WTC11 (cell line): ENCODE results near the gene PPP1R3C. TPM values are rescaled to one million over a fixed set of nuclear protein-coding genes. Genes with fewer than 3 reads are reported as not detected.

Source experiments
- AR ChIP-seq: fragments of 250-450 bp; sonication (Bioruptor Pico); IDR thresholded peaks from 2 replicates; pipeline ENCODE4 v1.9.0; 2021; ENCODE audit warnings: mild to moderate bottlenecking
- E2F1 ChIP-seq: sonication (generic); formaldehyde crosslinking; IDR thresholded peaks from 2 replicates; pipeline ENCODE4 v1.8.0; 2022; ENCODE audit warnings: mild to moderate bottlenecking, missing genetic modification reagents
- ERG ChIP-seq: fragments of 250-450 bp; sonication (Bioruptor Pico); IDR thresholded peaks from 2 replicates; pipeline ENCODE4 v1.8.0; 2021; ENCODE audit warnings: mild to moderate bottlenecking
- ESRRA ChIP-seq: sonication (generic); formaldehyde crosslinking; IDR thresholded peaks from 2 replicates; pipeline ENCODE4 v1.8.1; 2022; ENCODE audit warnings: mild to moderate bottlenecking, missing genetic modification reagents, borderline replicate concordance
- ETV6 ChIP-seq: sonication (generic); formaldehyde crosslinking; IDR thresholded peaks from 2 replicates; pipeline ENCODE4 v1.8.1; 2022; ENCODE audit warnings: mild to moderate bottlenecking, missing genetic modification reagents
- FOXJ3 ChIP-seq: sonication (generic); formaldehyde crosslinking; IDR thresholded peaks from 2 replicates; pipeline ENCODE4 v1.9.0; 2021; ENCODE audit warnings: missing genetic modification reagents, mild to moderate bottlenecking, borderline replicate concordance
- FOXK1 ChIP-seq: sonication (generic); formaldehyde crosslinking; IDR thresholded peaks from 2 replicates; pipeline ENCODE4 v1.8.0; 2022; ENCODE audit warnings: mild to moderate bottlenecking, moderate library complexity, missing genetic modification reagents
- FOXP1 ChIP-seq: sonication (generic); formaldehyde crosslinking; IDR thresholded peaks from 2 replicates; pipeline ENCODE4 v1.8.0; 2022; ENCODE audit warnings: missing genetic modification reagents, mild to moderate bottlenecking, moderate library complexity, borderline replicate concordance
- GABPB1 ChIP-seq: sonication (generic); formaldehyde crosslinking; IDR thresholded peaks from 2 replicates; pipeline ENCODE4 v1.8.1; 2023; ENCODE audit warnings: mild to moderate bottlenecking, missing genetic modification reagents
- JAZF1 ChIP-seq: fragments of 250-450 bp; sonication (Bioruptor Pico); IDR thresholded peaks from 2 replicates; pipeline ENCODE4 v1.9.0; 2021; ENCODE audit warnings: moderate library complexity, mild to moderate bottlenecking, inconsistent platforms
- JUN ChIP-seq: sonication (generic); formaldehyde crosslinking; IDR thresholded peaks from 2 replicates; pipeline ENCODE4 v1.8.0; 2023; ENCODE audit warnings: mild to moderate bottlenecking, missing genetic modification reagents
- KAT7 ChIP-seq: sonication (generic); formaldehyde crosslinking; IDR thresholded peaks from 2 replicates; pipeline ENCODE4 v1.8.1; 2023; ENCODE audit warnings: missing genetic modification reagents, mild to moderate bottlenecking, borderline replicate concordance
- NFATC4 ChIP-seq: fragments of 250-450 bp; sonication (Bioruptor Pico); IDR thresholded peaks from 2 replicates; pipeline ENCODE4 v1.9.0; 2021; ENCODE audit warnings: mild to moderate bottlenecking
- NR1H2 ChIP-seq: sonication (generic); formaldehyde crosslinking; IDR thresholded peaks from 2 replicates; pipeline ENCODE4 v1.9.0; 2021; ENCODE audit warnings: mild to moderate bottlenecking, moderate library complexity, missing genetic modification reagents
- PRDM15 ChIP-seq: sonication (generic); formaldehyde crosslinking; IDR thresholded peaks from 2 replicates; pipeline ENCODE4 v1.8.0; 2022; ENCODE audit warnings: missing genetic modification reagents
- PRRX2 ChIP-seq: fragments of 250-450 bp; sonication (Bioruptor Pico); IDR thresholded peaks from 2 replicates; pipeline ENCODE4 v1.8.0; 2021; ENCODE audit warnings: mild to moderate bottlenecking
- SMAD4 ChIP-seq: sonication (generic); formaldehyde crosslinking; IDR thresholded peaks from 2 replicates; pipeline ENCODE4 v1.8.0; 2022; ENCODE audit warnings: mild to moderate bottlenecking, missing genetic modification reagents
- TCF7 ChIP-seq: sonication (generic); formaldehyde crosslinking; IDR thresholded peaks from 2 replicates; pipeline ENCODE4 v1.8.0; 2022; ENCODE audit warnings: mild to moderate bottlenecking, low read depth, missing genetic modification reagents, moderate library complexity
- ZBTB21 ChIP-seq: sonication (generic); formaldehyde crosslinking; IDR thresholded peaks from 2 replicates; pipeline ENCODE4 v1.8.1; 2023; ENCODE audit warnings: mild to moderate bottlenecking, missing genetic modification reagents, borderline replicate concordance
- ZMAT4 ChIP-seq: fragments of 250-450 bp; sonication (Bioruptor Pico); IDR thresholded peaks from 2 replicates; pipeline ENCODE4 v1.9.0; 2021; ENCODE audit warnings: mild to moderate bottlenecking
- ZNF138 ChIP-seq: sonication (generic); formaldehyde crosslinking; conservative IDR thresholded peaks from 2 replicates; pipeline ENCODE4 v1.8.1; 2022; ENCODE audit warnings: mild to moderate bottlenecking, moderate library complexity, missing genetic modification reagents
- ZNF263 ChIP-seq: sonication (generic); formaldehyde crosslinking; IDR thresholded peaks from 2 replicates; pipeline ENCODE4 v1.8.1; 2022; ENCODE audit warnings: low read depth, mild to moderate bottlenecking, moderate library complexity, missing genetic modification reagents
- ZNF317 ChIP-seq: sonication (generic); formaldehyde crosslinking; IDR thresholded peaks from 2 replicates; pipeline ENCODE4 v1.8.1; 2023; ENCODE audit warnings: low read depth, mild to moderate bottlenecking, moderate library complexity, missing genetic modification reagents, borderline replicate concordance
- ZNF425 ChIP-seq: fragments of 250-450 bp; sonication (Bioruptor Pico); conservative IDR thresholded peaks from 2 replicates; pipeline ENCODE4 v1.9.0; 2021; ENCODE audit warnings: mild to moderate bottlenecking
- ZNF512 ChIP-seq: sonication (generic); formaldehyde crosslinking; IDR thresholded peaks from 2 replicates; pipeline ENCODE4 v1.8.1; 2022; ENCODE audit warnings: missing genetic modification reagents, borderline replicate concordance
- total RNA-seq: library from RNA; stranded (reverse); gene quantifications from 3 replicates; pipeline ENCODE4 v1.2.3, GENCODE V29; 2021

PPP1R3C gene
- total RNA-seq, 1 experiment from 2014 or later = 1.5 TPM

- TF ChIP-seq PRDM15 (CRISPR knock-in tag) (no peak; the same call in none of the 2 replicates), FOXK1 (peak; percentile 90), ESRRA (CRISPR knock-in tag) (peak; percentile 95), FOXP1 (CRISPR knock-in tag) (peak; percentile 99), NR1H2 (no peak), KAT7 (peak; percentile 40; the same call in 1 of the 2 replicates), PRRX2 (CRISPR knock-in tag) (no peak), ZNF512 (0 out of 2 replicates have a peak, but pooled peaks have one; percentile 57), AR (CRISPR knock-in tag) (no peak), ZNF138 (peak; percentile 97), E2F1 (CRISPR knock-in tag) (peak; percentile 96), ZBTB21 (CRISPR knock-in tag) (peak; percentile 81; the same call in 1 of the 2 replicates), ZMAT4 (CRISPR knock-in tag) (no peak), ETV6 (peak; percentile 99), NFATC4 (CRISPR knock-in tag) (no peak), JUN (peak; percentile 94), ERG (CRISPR knock-in tag) (no peak), SMAD4 (CRISPR knock-in tag) (peak; percentile 94), TCF7 (peak; percentile 89; the same call in 1 of the 2 replicates), FOXJ3 (CRISPR knock-in tag) (no peak), ZNF263 (CRISPR knock-in tag) (peak; percentile 78; the same call in 1 of the 2 replicates), ZNF317 (CRISPR knock-in tag) (peak; percentile 70), ZNF425 (CRISPR knock-in tag) (no peak), JAZF1 (CRISPR knock-in tag) (no peak), GABPB1 (peak; percentile 84)
These were observed at the start of gene PPP1R3C (continued) for GRCh38 chr10:91632671-91633550.
